RWPE1 (cell line): ENCODE data around the gene SLC9A8.

Source experiments
- CTCF ChIA-PET: fragments of 350-600 bp; sonication (Branson Sonifier 250); formaldehyde crosslinking; extraction: SDS; loops from one replicate; lab custom pipeline; 2021; lab: Yijun Ruan, JAX
- POLR2A ChIA-PET: fragments of 400-600 bp; formaldehyde crosslinking; extraction: SDS; loops from one replicate; lab custom pipeline; 2020; ENCODE audit warnings: antibody characterized with exemption; ENCODE audit not compliant: low non-redundant PET; lab: Yijun Ruan, JAX
- DNase-seq: peaks from one replicate; pipeline ENCODE4 v3.0.0; 2012; ENCODE audit warnings: low spot score
- H3K27ac ChIP-seq: fragments of 450-650 bp; 2 replicates; pipeline ENCODE4 v1.5.1; 2017
- TF ChIP-seq, protein P1 (sequence below): fragments of 450-650 bp; conservative IDR thresholded peaks from 2 replicates; pipeline ENCODE4 v1.5.1; 2017; ENCODE audit warnings: low read depth, mild to moderate bottlenecking

SLC9A8 gene, protein sequence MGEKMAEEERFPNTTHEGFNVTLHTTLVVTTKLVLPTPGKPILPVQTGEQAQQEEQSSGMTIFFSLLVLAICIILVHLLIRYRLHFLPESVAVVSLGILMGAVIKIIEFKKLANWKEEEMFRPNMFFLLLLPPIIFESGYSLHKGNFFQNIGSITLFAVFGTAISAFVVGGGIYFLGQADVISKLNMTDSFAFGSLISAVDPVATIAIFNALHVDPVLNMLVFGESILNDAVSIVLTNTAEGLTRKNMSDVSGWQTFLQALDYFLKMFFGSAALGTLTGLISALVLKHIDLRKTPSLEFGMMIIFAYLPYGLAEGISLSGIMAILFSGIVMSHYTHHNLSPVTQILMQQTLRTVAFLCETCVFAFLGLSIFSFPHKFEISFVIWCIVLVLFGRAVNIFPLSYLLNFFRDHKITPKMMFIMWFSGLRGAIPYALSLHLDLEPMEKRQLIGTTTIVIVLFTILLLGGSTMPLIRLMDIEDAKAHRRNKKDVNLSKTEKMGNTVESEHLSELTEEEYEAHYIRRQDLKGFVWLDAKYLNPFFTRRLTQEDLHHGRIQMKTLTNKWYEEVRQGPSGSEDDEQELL

DNA sequence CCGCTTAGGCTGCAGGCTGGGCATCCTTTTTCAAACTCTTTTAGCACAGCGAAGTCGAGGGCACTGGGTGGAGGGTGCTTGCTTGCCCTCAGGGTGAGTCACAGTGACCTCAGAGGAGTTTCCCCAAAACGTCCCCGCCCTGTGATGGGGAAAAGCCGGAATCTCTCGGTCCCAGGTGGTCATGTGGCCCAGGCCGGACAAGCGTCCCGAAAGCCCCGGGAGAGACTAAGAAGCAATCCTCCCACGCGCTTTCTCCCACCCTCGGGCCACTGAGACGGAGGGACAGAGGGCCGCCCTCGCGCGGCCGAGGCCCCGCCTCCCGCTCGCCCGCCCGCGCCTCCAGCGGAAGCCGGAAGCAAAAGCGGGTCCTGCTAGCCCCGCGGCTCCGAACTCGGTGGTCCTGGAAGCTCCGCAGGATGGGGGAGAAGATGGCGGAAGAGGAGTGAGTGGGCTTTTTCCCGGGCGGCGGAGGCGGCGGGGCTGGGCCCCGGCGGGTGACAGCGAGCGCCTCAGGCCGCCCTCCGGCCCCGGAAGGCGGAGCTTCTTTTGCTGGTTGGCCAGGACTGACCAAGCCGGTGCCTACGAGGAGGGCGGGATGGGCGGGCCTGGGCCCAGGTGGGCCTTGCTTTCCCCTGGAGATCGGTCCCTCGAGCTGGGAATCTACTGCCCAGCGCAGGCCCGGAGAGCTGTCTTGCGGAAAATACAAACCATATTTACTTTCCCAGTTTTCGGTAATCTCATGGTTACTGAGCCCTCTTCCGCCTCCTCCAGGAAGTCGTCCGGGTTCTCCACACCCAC is at the start of gene SLC9A8:
SLC9A8 (plus strand) TSS at position 322 of the 798 bp plus-strand sequence; CDS start at position 417, 95 bp downstream.
- DNase-seq, result peak; percentile 95
- TF ChIP-seq, protein P1, sequence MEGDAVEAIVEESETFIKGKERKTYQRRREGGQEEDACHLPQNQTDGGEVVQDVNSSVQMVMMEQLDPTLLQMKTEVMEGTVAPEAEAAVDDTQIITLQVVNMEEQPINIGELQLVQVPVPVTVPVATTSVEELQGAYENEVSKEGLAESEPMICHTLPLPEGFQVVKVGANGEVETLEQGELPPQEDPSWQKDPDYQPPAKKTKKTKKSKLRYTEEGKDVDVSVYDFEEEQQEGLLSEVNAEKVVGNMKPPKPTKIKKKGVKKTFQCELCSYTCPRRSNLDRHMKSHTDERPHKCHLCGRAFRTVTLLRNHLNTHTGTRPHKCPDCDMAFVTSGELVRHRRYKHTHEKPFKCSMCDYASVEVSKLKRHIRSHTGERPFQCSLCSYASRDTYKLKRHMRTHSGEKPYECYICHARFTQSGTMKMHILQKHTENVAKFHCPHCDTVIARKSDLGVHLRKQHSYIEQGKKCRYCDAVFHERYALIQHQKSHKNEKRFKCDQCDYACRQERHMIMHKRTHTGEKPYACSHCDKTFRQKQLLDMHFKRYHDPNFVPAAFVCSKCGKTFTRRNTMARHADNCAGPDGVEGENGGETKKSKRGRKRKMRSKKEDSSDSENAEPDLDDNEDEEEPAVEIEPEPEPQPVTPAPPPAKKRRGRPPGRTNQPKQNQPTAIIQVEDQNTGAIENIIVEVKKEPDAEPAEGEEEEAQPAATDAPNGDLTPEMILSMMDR, result peak; percentile 58
- H3K27ac ChIP-seq, result peak within 1 kb of the TSS; percentile 91
- ChIA-PET CTCF (interaction anchor here (0.5 to 2.6 kb wide), 11 partner anchors 11 to 899 kb away, joined by 3 to 11 read pairs (median 3); no protein-coding TSS in a partner anchor), POLR2A (interaction anchor here (0.5 to 1.4 kb wide), 4 partner anchors 11 to 95 kb away, joined by 3 to 4 read pairs (median 4); no protein-coding TSS in a partner anchor)

DNA sequence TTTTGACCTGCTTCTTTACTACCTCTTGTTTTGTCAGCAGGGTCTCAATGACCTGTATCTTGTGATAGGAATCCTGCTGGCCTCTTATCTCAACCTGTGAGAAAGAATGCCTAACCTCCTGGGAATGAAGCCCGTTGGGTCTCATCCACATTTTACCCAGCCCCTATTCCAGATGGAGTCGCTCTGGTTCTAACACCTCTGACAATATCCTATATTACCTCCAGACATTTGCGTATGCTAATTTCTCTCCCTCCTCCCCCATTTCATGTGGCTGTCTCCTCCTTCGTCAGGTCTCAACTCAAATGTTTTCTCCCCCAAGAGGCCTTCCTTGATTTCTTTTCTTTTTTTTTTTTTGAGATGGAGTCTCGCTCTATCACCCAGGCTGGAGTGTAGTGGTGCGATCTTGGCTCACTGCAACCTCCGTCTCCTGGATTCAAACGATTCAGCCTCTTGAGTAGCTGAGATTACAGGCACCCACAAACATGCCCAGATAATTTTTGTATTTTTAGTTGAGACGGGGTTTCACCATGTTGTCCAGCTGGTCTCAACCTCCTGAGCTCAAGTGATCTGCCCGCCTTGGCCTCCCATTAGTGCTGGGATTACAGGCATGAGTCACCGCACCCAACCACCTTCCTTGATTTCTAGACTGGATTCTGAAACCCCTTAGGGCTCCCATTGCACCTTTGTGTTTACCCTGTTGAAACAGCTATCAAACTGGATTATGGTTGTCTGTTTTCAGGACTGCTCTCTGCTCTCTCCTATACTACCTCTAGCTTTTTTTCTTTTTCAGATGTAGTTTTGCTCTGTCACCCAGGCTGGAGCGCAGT is 49.5 kb upstream of the SLC9A8 start:
- H3K27ac ChIP-seq, result 0 out of 2 replicates have a peak overlapping the region, but pooled peaks have one; percentile 0
- CTCF ChIA-PET, result no interaction called here
- POLR2A ChIA-PET, result interaction anchor here (0.7 kb wide), 1 partner anchor 194 kb away, joined by 3 read pairs; no protein-coding TSS in a partner anchor
- TF ChIP-seq, protein P1, result no peak
- DNase-seq, result peak; percentile 57

DNA sequence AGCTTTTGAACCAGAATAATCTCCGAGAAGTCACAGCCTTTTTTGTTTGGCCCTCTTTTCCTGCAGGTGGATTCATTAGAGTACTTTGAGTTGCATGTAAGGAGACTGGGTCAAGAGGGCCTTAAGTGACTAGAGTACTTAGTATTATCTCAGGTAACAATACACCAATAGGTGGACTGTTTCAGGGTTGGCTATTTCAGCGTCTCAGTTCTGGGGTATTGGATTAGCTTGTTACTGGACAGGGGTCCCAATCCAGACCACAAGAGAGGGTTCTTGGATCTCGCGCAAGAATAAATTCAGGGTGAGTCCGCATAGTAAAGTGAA is 47.3 kb upstream of the SLC9A8 start:
- TF ChIP-seq, protein P1, result no peak
- CTCF ChIA-PET, result no interaction called here
- H3K27ac ChIP-seq, result no peak overlapping the region
- POLR2A ChIA-PET, result interaction anchor here (0.6 kb wide), 1 partner anchor 55 kb away, joined by 3 read pairs; no protein-coding TSS in a partner anchor
- DNase-seq, result no peak

DNA sequence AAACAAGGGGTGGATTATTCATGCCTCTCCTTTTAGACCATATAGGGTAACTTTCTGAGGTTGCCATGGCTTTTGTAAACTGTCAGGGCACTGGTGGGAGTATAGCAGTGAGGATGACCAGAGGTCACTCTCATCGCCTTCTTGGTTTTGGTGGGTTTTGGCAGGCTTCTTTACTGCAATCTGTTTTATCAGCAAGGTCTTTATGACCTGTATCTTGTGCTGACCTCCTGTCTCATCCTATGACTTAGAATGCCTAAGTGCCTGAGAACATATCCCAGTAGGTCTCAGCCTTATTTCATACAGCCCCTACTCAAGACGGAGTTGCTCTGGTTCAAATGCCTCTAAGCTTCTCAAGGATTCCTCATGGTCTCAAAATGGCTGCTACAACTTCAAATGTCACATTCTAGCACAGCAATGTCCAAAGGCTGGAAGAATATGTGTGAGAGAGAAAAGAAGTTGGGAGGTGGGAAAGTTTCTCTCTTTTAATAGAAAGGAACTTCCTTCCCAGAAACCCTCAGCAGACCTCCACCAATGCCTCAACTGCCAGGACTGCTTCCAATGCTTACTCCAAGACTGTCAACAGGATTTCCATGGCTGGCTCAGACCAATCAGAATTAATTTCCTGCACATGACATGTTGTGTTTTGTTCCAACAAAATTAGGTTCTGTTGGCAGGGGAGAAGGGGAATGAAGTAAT is 46.6 kb upstream of the SLC9A8 start:
- ChIA-PET POLR2A (interaction anchor here (0.6 kb wide), 1 partner anchor 55 kb away, joined by 3 read pairs; no protein-coding TSS in a partner anchor), CTCF (no interaction called here)
- no peak overlapping the region for H3K27ac ChIP-seq
- DNase-seq, result no peak
- TF ChIP-seq, protein P1, result no peak

DNA sequence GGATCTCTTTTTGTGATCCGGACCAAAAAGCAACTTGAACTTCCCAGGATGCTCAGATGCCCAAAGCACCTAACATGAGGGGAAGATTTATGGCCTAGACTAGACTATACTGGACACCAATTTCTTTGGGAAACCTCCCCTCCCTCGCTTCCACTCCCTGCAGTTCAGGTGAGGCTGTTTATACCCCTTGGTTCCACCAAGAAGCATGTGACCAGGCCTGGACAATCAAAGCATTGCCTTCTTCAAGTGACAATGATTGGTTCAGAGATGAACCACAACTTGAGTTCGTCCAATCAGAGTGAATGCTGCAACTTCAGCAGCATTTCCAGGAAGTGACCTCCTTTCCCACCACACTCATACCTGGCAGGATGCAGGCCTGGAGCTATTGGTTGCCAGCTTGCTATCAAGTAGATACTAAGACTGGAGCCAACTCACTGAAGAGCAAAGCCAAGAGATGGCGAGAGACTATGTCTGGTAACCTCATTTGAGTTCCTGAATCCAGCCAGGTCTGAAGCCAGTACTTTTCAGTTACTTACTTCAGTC is 45.6 kb upstream of the SLC9A8 start:
- ChIA-PET POLR2A (no interaction called here), CTCF (no interaction called here)
- H3K27ac ChIP-seq, result no peak overlapping the region; the same call in 1 of the 2 replicates
- no peak for DNase-seq
- TF ChIP-seq, protein P1, result no peak
